Measurements from ENCODE around the gene ARAP3. TPM values are rescaled to one million over a fixed set of nuclear protein-coding genes. Genes with fewer than 3 reads are reported as not detected.

Gene ARAP3
- total and polyA plus RNA-seq, 2 donors (not counting 3 experiments of a cell fraction or from before 2014, with no cell fraction given): 60.6 to 136 TPM

GRCh38 chr5:141609044-141609443 is 73.0 kb downstream of the ARAP3 start:
- intact Hi-C loops (cut with micrococcal nuclease): no loop called here
- Histone ChIP-seq H3K9me1 (replicated peaks; ENCODE audit: control insufficient read depth, extremely low read depth, insufficient read depth, low read length) (no peaks in the 10 kb centered on the region), H3K27ac (ENCODE audit: insufficient read depth, low read depth, low read length) (no peak overlapping the region), H3K79me2 (ENCODE audit: control insufficient read depth, insufficient read depth, low read length) (peaks cover 63% of the 10 kb centered on the region), H3K4me2 (ENCODE audit: insufficient read depth, low read length) (no peak overlapping the region), H3K4me3 (replicated peaks in 1 of 3; ENCODE audit: insufficient read depth in 1 of 3, low read depth in 1 of 3, low read length in 3 of 3) (no peak overlapping the region), H3K4me1 (ENCODE audit: control insufficient read depth, extremely low read depth, insufficient read depth, low read length) (peaks cover 25% of the 10 kb centered on the region), H3K9ac (replicated peaks; ENCODE audit: extremely low read depth, insufficient read depth, low read length) (no peak overlapping the region), H3K27me3 (ENCODE audit: control insufficient read depth in 2 of 2, insufficient read depth in 2 of 2, low read length in 2 of 2) (no peaks in the 10 kb centered on the region), H4K20me1 (replicated peaks; ENCODE audit: control insufficient read depth, extremely low read depth, insufficient read depth, low read length) (no peaks in the 10 kb centered on the region), H2AFZ (ENCODE audit: low read depth, low read length) (no peak overlapping the region), H3K36me3 (ENCODE audit: control insufficient read depth in 2 of 2, extremely low read depth in 1 of 2, insufficient read depth in 2 of 2, low read length in 2 of 2) (no peaks in the 10 kb centered on the region), H3K9me3 (replicated peaks; ENCODE audit: control insufficient read depth, insufficient read depth, low read length) (no peaks in the 10 kb centered on the region)
- DNase-seq (ENCODE audit: low read depth, low spot score) (no peak), FAIRE-seq (no peak)
- ChIA-PET POLR2A (interaction anchor here (0.7 kb wide), 1 partner anchor 33 kb away, joined by 5 read pairs; no protein-coding TSS in a partner anchor), CTCF (interaction anchor here (0.7 to 9.0 kb wide), 3 partner anchors 10 to 186 kb away, joined by 4 to 114 read pairs (median 78); partner anchors contain the start of gene DIAPH1)
- dilution Hi-C loops (cut with MboI; ENCODE audit: extremely low pct_ligation_motif_present, low sequenced_read_pairs): no loop called here
- BruUV-seq (replicated peaks): no TSS peak
- no peak for TF ChIP-seq MYC (IDR thresholded peaks at IDR 0.05; ENCODE audit: low read depth, low read length)
- TF ChIP-seq GATA2 (IDR thresholded peaks at IDR 0.05; ENCODE audit: insufficient read depth, insufficient read length, low read depth, low read length): no peak
- TF ChIP-seq FOS (IDR thresholded peaks at IDR 0.05; ENCODE audit: borderline replicate concordance, insufficient read depth, low read length): no peak
- no peak for TF ChIP-seq CTCF (IDR thresholded peaks at IDR 0.05; ENCODE audit: extremely low read depth in 1 of 2, insufficient read depth in 1 of 2, low read depth in 1 of 2, low read length in 2 of 2)

GRCh38 chr5:141608557-141608956 is 73.5 kb downstream of the ARAP3 start:
- Histone ChIP-seq H3K4me2 (ENCODE audit: insufficient read depth, low read length) (no peak overlapping the region), H3K9ac (replicated peaks; ENCODE audit: extremely low read depth, insufficient read depth, low read length) (no peak overlapping the region), H3K9me3 (replicated peaks; ENCODE audit: control insufficient read depth, insufficient read depth, low read length) (no peaks in the 10 kb centered on the region), H3K79me2 (ENCODE audit: control insufficient read depth, insufficient read depth, low read length) (peaks cover 65% of the 10 kb centered on the region), H3K27ac (ENCODE audit: insufficient read depth, low read depth, low read length) (no peak overlapping the region), H3K9me1 (replicated peaks; ENCODE audit: control insufficient read depth, extremely low read depth, insufficient read depth, low read length) (no peaks in the 10 kb centered on the region), H2AFZ (ENCODE audit: low read depth, low read length) (no peak overlapping the region), H4K20me1 (replicated peaks; ENCODE audit: control insufficient read depth, extremely low read depth, insufficient read depth, low read length) (no peaks in the 10 kb centered on the region), H3K4me3 (replicated peaks in 1 of 3; ENCODE audit: insufficient read depth in 1 of 3, low read depth in 1 of 3, low read length in 3 of 3) (no peak overlapping the region), H3K4me1 (ENCODE audit: control insufficient read depth, extremely low read depth, insufficient read depth, low read length) (peaks cover 28% of the 10 kb centered on the region), H3K36me3 (ENCODE audit: control insufficient read depth in 2 of 2, extremely low read depth in 1 of 2, insufficient read depth in 2 of 2, low read length in 2 of 2) (no peaks in the 10 kb centered on the region), H3K27me3 (ENCODE audit: control insufficient read depth in 2 of 2, insufficient read depth in 2 of 2, low read length in 2 of 2) (no peaks in the 10 kb centered on the region)
- ChIA-PET CTCF (interaction anchor here (0.5 to 9.0 kb wide), 4 partner anchors 10 to 971 kb away, joined by 3 to 114 read pairs (median 41); partner anchors contain the start of gene DIAPH1), POLR2A (interaction anchor here (0.7 kb wide), 1 partner anchor 33 kb away, joined by 5 read pairs; no protein-coding TSS in a partner anchor)
- intact Hi-C loops (cut with micrococcal nuclease): no loop called here
- DNase-seq (ENCODE audit: low read depth, low spot score) (no peak), FAIRE-seq (no peak)
- BruUV-seq (replicated peaks): no TSS peak
- no peak for TF ChIP-seq GATA2 (IDR thresholded peaks at IDR 0.05; ENCODE audit: insufficient read depth, insufficient read length, low read depth, low read length)
- dilution Hi-C loops (cut with MboI; ENCODE audit: extremely low pct_ligation_motif_present, low sequenced_read_pairs): no loop called here

Data from endothelial cell of umbilical vein (primary cell).